NCI-H2171 (cell line): ENCODE data around the gene ANXA11.
"Not testable (repeated sequence)": the region's sequence is repeated elsewhere in the genome, so short reads cannot be mapped to it uniquely, and the experiment has no call there.

ENCODE experiments used
- DNase-seq: peaks from one replicate; lab custom pipeline; 2025; lab: John Stamatoyannopoulos, UW

Gene ANXA11

DNA sequence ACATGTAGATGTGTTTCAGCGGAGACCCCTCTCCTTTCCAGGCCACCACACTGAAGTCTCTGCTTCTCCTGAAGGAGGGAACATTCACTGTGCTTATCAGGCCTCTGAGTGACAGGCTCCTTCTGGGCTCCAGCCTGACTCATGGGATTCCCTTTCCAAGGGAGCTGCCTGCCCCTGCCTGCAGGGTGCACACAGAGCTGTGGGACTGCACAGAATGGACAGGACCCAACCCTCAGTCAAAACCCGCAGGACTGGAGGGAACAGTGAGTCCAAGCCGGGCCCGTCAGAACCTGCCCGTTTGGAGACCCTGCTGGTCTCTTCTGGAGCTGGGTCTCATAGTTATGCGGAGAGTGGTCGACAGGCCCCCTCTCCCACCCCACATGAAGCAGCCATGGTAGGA lies 40.2 kb downstream of the ANXA11 start:
- DNase-seq = no peak

DNA sequence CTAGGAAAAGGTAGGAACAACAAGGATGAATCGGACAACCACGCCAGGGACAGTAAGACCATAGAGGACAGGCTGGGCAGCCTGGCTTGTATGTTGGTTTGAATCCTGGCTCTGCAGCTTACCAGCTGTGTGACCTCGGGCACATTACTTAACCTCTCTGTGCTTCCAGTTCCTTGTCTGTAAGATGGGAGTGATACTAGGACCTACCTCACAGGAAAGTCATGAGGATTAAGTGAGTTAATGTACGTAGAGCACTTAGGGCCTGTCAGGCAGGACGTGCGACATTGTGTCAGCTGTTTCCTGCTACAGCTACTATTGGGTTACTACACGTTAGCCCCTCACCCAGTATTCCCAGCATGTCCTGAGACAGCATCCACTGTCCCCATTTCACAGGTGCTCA lies 40.7 kb downstream of the ANXA11 start:
- no peak for DNase-seq

DNA sequence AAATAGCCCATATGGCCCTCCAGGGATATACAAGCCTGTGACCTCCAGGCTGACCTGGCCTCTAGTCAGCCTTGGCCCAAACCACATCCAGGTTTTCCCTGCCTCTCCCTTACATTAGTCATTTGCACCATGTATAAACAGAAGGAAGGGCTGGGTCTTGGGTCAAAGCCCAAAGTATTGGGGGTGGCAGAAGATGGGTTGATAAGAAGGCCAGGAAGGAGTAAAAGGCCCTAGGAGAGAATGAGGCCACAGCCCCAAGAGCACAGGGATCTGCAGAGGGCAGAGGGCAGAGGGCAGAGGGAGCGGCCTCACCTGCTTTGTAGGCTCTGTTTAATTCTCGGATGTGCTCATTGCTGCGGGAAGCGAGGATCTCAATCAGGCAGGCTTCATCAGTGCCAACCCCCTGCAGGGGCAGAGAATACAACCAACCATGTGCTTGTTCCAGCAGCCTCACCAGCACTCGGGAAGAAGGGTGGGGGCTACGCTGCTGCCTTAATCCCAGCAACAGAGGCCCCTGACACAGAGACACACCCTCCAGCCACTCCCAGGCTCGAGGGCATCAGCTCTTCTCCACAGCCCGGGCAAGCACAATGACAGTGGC lies 41.5 kb downstream of the ANXA11 start:
- DNase-seq = no peak

DNA sequence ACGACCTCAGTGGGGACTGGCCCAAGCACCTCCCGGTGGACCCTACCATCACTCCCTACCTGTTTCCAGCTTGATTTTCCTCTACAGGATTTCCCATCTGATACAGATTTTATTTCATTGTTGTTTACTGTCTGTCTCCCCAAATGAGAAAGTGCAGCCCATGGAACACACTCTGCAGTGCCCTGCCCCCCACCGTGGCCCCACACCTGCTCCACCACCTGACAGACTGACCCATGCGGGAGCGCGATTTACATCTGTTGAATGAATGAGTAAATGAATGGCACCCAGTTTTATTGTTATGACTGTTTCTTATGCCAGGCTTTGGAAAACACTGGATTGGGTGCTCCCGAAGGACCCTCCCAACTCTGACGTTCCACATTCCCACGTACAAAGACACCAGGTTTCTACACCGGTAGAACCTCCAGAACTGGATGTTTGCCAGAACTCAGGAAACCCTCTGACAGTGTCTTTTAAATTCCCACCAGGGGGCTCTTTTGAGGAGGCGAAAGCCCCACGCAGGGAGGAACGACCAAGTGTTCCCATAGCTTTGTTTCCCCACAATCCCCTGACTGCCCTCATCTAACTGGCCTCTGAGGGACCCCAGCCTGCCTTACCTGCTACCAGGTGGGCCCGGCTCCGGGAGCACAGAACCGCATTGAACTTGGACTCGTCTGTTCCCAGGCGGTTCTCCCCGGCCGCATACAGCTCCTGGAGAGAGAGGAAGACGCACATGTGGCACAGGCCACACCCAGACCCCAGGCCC lies 43.8 kb downstream of the ANXA11 start:
- no peak for DNase-seq

DNA sequence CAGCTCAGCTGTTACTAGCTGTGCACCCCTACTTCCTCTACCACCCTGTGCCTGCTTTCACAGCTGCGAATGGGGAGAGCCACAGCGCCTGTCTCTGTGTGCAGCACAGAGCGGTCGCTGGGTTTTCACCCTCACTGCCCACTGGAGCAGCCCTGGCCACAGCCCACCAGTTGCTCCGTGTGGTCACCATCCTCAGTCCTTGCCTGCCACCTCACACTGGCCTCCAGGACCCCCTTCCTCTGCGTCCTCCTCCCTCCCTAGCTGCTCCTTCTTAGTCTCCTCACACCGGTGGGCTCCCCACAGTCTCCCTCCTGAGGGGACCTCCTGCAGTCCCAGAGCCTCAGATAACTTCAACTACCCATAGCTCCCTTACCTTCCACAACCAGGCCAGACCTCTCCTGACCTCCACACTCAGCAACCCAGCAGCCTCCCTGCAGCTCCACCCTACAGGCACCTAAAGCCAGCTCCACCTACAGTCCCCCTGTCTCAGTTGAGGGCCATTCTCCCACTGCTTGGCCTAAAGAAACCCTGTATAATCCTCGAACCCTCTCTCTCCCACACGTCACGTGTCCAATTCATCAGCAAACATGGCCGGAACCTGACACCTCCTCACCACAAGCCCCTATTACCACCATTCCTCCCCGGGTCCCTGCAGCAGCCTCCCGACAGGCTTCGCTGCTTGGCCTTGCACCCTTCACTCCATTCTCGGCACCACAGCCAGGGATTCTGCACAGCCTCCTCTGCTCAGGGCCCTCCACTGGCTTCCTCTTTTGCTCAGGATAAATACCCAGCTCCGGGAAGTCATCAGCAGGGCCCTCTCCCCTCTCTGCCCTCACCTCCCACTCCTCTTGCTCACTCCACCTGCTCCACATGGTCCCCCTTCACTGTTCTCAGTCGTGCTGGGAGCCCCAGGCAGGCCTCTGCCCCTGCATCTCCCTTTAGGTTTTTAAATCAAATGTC lies 44.7 kb downstream of the ANXA11 start:
- no peak for DNase-seq

DNA sequence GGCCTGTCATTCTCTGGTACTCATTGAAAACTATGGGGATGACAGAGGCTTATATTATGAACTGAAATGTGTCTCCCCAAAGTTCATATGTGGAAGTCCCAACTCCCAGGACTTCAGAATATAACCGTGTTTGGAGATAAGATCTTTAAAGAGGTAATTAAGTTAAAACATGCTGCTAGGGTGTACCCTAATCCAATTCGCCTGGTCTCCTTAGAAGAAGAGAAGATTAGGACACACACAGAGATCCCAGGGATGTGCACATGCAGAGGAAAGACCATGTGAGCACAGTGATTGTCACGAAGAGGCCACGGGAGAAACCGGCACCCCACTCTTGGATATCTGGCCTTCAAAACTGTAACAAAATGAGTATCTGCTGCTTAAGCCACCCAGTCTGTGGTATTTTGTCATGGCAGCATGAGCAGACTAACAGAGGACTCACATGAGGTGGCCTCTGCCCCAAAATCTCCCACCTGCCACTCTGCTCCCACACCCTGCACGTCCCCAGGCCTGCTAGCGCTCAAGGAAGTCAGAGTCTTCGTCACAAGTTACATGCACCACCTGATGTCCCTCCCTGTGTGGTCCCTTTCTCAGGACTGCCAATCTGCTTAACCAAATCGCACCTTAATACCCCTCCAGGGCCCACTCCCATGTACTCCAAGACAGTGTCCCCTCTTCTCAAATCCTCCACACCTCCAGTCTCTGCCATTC lies 46.0 kb downstream of the ANXA11 start:
- DNase-seq = no peak

DNA sequence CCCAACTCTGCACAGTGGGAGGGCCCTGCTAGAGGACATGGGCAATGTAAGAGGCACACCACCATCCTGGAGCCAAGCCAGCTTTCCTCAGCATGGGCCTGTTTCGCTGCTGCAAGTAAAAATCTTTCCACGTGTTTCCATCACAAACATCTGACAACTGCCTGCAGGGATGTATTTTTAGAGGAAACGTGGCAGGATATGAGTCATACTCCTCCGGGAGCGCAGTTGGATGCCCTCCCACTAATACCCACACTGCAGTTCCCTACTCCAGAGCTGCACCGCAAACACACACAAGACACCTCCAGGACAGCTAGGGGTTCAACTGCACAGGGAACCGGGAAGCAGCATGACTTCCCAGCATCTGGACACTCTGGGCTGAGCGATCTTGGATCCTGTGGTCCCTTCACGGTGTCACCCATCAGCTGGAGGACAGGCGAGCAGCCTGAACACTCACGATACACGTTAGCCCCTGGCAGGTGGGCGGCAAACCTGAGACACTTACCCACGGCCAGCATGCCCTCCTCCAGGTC lies 46.7 kb downstream of the ANXA11 start:
- peak; percentile 42 for DNase-seq

DNA sequence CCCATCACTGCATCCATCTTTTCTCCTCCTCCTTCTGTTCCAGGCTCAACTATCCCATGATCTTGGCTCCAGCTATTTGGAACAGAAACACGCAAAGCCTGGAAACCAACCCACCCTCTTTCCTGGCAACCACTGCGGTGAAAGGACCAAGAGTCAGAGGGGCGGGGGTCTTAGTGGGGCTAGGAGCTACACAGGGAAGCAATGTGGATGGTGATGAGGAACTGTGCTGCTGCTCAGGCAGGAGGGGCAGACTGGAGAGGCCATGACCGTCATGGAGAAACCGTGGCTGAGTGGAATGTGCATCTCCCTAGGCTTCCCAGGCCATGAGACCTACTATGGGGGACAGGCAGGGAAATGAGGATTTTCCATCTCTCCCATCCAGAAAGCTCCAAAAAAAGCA lies 47.2 kb downstream of the ANXA11 start:
- DNase-seq = no peak

DNA sequence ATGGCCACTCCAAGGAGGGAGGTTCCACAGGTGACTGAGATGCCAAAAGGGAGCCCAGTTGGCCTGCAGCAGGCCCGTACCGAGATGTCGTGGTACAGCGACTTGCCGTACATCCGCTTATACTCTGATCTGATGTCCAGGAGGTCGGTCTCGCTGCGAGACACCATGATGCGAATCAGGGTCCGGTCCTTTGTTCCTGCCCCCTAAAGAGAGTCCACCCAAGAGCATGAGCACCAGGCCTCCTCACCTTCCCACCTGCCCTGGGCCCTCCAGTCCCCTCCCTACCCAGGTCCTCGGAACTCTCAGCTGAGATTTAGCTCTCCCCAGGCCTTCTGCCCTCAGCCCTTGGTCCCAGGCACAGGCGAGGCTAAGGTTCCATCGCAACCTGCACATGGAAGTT lies 47.8 kb downstream of the ANXA11 start:
- DNase-seq = no peak

DNA sequence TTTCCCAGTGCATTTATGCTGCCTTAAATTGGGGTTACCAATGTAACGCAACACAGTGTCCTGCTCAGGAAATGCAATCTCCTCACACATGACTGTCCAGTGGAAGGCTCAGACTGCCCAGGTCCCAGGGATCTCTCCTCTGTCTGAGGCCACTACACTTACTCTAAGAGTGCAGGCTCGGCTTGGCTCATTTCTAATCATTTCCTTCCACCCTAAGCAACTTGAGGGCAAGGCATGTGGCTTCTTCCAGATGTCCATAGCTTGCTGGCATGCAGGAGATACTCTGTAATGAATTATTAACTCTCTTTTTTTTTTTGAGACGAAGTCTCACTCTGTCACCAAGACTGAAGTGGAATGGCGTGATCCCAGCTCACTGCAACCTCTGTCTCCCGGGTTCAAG lies 49.1 kb downstream of the ANXA11 start:
- no peak for DNase-seq

DNA sequence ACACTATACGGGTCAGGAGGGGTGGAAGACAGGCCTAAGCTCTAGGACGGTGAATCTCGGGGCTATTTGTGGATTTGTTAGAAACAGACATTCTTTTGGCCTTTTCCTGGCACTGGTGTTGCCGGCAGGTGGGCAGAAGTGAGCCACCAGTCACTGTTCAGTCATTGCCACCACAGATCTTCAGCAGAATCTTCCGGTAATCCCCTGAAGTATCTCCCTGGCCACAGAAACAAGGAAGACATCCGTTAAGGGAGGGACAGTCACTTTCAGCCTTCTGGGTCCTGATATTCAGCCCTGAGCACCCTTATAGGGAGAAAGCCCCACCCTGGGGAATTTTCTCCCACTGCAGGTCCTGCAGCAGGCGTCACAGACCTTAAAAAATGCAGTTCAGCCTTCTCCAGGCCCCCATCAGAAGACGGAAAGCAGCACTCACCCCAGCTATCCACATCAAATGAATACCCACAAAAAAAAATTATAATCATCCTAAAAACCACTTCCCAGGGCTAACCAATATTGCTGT lies 49.6 kb downstream of the ANXA11 start:
- no peak for DNase-seq

DNA sequence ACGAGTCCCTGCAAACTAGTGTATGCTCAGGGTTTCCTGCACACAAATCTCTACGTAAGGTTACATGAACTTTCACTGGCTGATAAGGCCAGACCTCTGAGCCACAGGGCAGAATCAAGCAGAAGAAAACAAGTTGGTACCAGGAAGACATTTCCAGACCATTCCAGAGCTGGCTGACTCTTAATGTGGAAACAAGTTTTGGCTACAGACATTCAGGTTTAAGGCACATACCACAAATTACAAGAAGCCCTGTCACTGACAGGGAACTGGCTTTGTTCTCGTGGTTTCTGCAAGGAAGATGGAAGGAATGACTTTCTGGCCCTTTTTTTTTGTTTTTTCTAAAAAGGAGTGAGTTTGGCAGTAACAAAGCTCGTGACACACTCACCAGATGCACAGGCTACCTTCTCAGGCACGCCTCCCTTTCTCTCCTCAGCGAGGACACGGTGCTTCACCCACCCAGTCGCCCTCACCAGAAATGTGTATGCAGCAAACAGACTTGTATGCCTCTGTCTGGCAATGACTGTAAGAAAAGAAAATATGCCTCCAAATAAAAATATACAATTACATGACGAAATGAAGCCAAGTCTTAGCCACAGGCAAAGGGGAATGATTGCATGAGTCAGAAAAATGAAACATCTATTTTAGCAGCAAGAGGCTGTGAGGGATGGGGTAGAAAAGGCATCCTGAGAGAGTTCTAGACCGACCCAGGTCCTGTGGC lies 50.2 kb downstream of the ANXA11 start:
- no peak for DNase-seq

DNA sequence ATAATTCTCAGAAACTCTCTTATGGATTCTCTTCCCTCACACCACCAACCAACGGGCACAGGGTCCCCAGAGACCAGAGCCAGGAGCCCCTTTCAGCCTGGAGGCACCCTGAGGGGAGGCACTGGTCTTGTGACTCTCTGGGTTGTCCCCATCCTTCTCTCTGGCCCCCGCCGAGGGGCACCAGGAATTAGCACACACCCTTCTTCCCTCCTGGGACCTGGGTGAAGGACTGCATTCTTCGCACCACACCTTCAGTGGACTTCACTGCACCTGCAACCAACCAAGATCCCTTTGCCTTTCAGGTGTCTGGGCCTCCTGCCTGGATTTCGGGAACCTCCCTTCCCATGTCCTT lies 50.7 kb downstream of the ANXA11 start:
- no peak for DNase-seq

DNA sequence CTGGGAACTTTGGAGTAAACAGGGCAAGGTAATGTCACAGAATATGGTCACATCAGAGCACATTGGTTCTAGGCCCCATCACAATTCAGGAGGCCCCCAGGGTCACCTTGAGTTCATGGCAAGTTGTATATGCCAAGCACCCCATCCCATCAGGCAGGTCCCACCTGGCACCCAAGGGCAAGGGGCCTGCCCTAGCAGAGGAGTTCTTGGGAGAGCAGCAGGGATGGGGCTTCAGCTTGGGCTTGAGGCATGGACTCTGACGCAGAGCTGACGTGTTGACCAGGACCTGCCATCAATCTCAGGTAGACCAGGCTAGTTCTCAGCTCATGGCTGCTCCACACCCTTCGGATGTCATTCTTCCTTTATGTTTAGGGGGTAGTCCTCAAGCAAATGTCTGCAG lies 51.9 kb downstream of the ANXA11 start:
- DNase-seq = no peak

DNA sequence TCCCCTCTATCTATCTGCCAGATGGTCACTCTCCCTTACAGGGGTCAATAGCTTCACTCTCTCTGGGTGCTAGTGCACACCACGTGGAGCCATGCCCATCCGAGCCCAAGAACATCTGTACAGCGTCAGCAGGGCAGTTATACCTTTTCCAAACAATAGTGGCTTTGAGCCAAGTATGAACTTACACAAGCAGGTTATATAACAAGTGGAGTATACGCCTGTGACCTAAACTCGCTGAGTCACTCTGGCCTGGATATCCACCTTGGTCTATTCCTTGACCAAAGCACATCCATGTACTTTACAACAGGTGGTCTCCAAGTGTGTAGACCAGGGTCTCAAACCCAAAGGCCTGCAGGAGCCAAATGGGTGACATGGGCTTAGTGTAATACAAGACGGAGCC lies 52.5 kb downstream of the ANXA11 start:
- DNase-seq = no peak

DNA sequence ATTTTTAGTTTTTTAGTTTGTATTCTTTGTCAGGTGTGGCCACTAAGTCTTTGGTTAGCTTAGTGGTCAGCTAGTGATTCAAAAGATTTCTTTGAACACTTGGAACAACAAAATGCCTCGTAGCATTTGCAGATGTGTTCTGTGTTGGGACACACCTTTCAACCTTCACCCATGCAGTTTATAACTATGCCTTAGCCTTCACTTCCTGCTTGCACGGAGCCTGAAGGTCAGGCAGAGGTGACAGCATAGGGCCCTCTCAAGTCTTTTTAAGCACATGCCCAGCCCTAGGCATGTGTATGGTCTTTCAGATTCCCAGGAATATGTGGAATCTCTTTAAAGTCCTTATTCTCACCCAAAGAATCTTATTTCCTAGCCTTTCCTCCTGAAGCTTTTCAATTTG lies 55.2 kb downstream of the ANXA11 start:
- no peak for DNase-seq

DNA sequence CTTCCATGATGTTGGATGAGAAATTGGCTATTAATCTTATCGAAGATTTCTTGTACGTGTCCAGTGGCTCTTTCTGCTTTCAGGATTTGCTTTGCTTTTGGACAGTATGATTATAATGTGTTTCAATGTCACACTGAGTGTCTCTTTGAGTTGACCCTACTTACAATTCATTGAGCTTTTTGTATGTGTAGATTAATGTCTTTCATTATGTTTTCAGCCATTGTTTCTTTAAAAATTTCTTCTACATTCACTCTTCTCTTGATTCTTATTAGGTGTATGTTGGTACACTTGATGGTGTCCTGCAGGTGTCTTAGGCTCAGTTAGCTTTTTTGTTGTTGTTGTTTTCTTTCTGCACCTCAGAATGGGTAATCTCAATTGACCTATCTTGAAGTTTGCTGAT lies 56.2 kb downstream of the ANXA11 start:
- DNase-seq = no peak

DNA sequence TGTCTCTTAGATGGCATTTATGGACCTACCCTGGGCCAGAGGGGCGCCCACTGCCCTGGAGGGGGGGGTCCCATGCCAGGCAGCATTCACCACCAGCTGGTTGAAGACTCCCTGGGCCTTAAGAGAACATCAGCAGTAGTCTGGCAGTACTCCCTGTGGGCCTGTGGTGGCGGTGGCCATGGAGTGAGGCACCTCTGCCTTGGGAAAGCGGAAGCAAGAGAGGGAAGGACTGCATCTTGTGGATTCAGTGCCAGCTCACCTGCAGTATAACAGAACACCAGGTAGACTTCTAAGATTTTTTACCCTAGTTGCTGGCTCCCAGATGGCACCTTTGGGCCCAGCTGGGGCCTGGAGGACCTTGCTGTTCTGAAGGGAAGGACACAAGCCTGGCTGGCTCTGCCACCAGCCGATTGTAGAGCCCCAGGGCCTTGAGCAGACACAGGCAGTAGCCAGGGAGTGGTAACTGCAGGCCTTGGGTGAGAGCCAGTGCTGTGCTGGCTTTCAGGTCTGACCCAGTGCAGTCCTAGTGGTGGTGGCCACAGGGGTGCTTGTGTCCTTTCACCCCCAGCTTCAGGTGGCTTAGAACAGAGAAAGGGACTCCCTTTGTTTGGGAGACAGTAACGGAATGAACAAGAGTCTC lies 57.1 kb downstream of the ANXA11 start:
- no peak for DNase-seq

DNA sequence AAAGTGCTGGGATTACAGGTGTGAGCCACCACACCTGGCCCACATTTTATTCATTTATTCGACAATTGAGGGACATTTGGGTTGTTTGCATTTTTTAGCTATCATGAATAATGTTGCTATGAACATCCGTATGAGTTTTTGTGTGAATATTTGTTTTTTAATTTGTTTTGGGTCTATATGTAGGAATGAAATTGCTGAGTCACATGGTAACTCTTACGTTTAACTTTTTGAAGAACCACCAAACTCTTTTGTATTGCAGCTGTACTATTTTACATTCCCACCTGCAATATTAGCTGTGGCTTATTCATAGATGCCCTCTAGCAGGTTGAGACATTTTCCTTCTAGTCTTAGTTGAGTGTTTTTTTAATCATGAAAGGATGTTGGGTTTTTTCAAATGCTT lies 58.4 kb downstream of the ANXA11 start:
- no peak for DNase-seq

DNA sequence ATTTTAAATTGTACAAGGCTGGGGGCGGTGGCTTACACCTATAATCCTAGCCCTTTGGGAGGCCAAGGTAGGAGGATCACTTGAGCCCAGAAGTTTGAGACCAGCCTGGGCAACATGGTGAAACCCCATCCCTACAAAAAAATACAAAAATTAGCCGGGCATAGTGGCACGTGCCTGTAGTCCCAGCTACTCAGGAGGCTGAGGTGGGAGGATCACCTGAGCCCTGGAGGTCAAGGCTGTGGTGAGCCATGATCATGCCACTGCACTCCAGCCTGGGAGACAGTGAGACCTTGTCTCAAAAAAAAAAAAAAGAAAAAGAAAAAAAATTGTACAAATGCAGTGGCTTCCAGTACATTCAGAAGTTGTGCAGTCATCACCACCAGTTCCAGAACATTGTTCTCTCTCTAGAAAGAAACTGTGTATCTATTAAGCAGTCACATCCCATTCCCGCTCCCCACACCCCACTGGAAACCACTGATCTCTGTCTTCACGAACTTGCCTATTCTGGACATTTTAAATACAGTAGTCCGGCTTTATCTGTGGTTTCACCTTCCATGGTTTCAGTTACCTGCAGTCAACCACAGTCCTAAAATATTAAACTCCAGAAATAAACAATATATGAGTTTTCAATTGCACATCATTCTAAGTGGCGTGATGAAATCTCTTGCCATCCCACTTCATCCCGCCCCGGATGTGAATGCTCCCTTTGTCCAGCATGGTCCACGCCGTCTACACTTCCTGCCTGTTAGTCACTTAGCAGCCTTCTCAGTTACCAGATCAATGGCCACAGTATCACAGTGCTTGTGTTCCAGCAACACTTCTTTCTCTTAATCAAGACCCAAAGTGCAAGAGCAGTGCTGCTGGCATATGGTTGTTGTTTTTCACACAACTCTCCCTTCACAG lies 59.7 kb downstream of the ANXA11 start:
- DNase-seq = not testable (repeated sequence)
